ENCODE data around the gene ZNF606. TPM values are rescaled to one million over a fixed set of nuclear protein-coding genes. Genes with fewer than 3 reads are reported as not detected.

Gene ZNF606
- total and polyA plus RNA-seq, 12 donors = 5.9 to 27.1 (median 15.3) TPM

DNA sequence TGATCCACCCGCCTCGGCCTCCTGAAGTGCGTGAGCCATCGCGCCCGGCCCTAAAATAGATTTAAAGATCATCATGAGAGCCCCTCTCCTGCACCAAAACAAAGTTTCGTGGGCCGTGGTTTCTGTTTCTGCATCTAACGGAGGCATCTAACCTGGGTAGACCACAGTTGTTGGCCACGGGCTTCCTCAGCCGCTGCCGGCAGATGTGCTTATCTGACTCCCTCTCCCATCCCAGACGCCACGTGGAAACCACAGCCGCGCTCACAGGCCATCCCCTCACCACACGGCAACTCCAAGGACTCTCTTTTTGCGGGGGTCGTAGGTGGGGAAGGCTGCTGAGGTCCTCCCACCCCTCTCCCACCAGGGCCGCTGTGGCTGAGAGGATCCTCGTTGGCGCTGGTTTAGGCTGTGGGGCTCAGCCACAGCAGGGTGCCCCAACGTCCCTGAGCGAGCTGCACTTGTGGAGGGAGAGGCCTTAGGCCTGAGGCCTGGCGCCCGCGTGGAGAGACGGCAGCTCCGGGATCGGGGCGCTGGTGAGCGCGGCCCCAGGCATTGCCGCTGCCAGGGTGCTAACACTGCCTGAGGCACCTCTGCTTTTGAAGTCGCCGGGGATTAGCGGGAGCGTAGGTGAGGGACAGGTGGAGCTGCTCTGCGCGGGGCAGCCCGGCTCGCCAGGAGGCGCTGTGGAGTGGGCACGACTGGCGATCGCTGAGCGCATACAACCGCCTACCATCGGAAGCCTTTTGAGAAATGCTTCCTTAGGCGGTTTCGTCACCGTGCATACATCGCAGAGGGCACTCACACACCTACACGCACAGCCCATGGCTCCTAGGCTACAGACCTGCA lies 40.1 kb upstream of the ZNF606 start:
- no peak for DNase-seq
- TF ChIP-seq POLR2A (IDR thresholded peaks at IDR 0.05) (no peak), CTCF (IDR thresholded peaks at IDR 0.05) (no peak)
- intact Hi-C loops (cut with DNase I) = no loop called here
- H3K4me3 ChIP-seq = no peak overlapping the region
- no peaks in the 10 kb centered on the region for H3K36me3 ChIP-seq (replicated peaks in 1 of 2)
- WGBS, 4 donors = 33 to 59% (median 43%) methylated on average over 26 to 54 of the region's 54 CpGs
- no peak overlapping the region for H3K27ac ChIP-seq
- no peaks in the 10 kb centered on the region for H3K27me3 ChIP-seq
- no peaks in the 10 kb centered on the region for H3K4me1 ChIP-seq (replicated peaks in 1 of 2)
- H3K9me3 ChIP-seq (replicated peaks in 1 of 3) = peaks cover 0 to 19% (median 0%) of the 10 kb centered on the region in 3 donors

DNA sequence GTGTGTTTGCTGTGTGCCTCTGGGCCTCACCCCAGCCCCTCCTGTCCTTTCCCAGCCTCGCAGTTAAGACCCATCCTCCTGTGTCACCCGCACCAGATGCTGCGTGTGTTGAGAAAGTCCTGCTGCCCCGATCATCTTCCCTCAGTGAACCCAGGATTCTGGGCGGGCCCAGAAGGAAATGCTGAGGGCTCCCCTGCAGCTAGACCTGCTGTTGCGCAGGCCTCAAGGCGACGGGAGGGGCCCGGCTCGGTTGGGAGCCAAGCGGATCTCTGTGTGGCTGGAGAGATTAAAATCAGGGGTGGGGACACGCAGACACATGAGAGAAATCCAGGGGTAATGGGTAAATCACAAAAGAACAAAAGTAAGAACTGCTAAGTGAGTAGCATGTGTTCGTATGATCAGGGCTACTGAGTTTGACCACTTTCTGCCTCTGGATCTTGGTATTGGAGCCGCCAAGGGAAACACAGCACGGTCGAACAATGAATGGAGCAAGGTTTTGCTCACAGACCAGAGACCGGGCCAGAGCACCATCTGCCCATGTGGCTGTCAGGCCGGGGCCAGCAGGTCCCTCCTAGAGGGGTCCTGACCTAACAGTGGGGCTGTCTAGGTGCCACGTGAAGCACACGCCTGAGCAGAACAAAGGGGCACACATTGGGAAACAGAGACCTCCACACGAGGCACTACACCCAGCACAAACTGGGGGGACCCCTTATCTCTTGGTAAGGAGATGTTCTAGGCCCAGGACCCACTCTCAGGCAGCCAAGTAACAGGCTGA lies 38.3 kb upstream of the ZNF606 start:
- intact Hi-C loops (cut with DNase I) = no loop called here
- no peaks in the 10 kb centered on the region for H3K27me3 ChIP-seq
- no peak overlapping the region for H3K4me3 ChIP-seq
- H3K27ac ChIP-seq = no peak overlapping the region
- 79 to 85% (median 84%) methylated on average over 16 to 21 of the region's 21 CpGs for WGBS, 4 donors
- no peaks in the 10 kb centered on the region for H3K4me1 ChIP-seq (replicated peaks in 1 of 2)
- TF ChIP-seq POLR2A (IDR thresholded peaks at IDR 0.05) (no peak), CTCF (IDR thresholded peaks at IDR 0.05) (no peak)
- DNase-seq = no peak
- H3K36me3 ChIP-seq (replicated peaks in 1 of 2) = no peaks in the 10 kb centered on the region
- peaks cover 0 to 19% (median 0%) of the 10 kb centered on the region in 3 donors for H3K9me3 ChIP-seq (replicated peaks in 1 of 3)

- WGBS, 4 donors = 9 to 24% (median 14%) methylated on average over 5 to 8 of the region's 8 CpGs
- DNase-seq = no peak
- Histone ChIP-seq H3K9me3 (replicated peaks in 1 of 3) (peaks cover 0 to 11% (median 0%) of the 10 kb centered on the region in 3 donors), H3K27ac (no peak overlapping the region), H3K4me3 (no peak overlapping the region), H3K4me1 (replicated peaks in 1 of 2) (no peaks in the 10 kb centered on the region), H3K36me3 (replicated peaks in 1 of 2) (no peaks in the 10 kb centered on the region), H3K27me3 (no peaks in the 10 kb centered on the region)
- TF ChIP-seq POLR2A (IDR thresholded peaks at IDR 0.05) (no peak), CTCF (IDR thresholded peaks at IDR 0.05) (no peak)
- intact Hi-C loops (cut with DNase I) = no loop called here
Observed at GRCh38 chr19:58038688-58039204, 36.1 kb upstream of the ZNF606 start.
